OCI-LY1 (cell line): ENCODE measurements around the gene CCDC27.

Source experiments
- CTCF ChIP-seq: fragments of 200-600 bp; sonication (generic), shearing (Covaris generic); IDR thresholded peaks from 2 replicates; pipeline ENCODE4 v1.5.1; 2017; ENCODE audit warnings: mild to moderate bottlenecking, antibody characterized with exemption, low read length, moderate library complexity, mixed read lengths
- EZH2 ChIP-seq: fragments of 200-600 bp; sonication (generic), shearing (Covaris generic); IDR thresholded peaks from 2 replicates; pipeline ENCODE4 v1.8.0; 2017; ENCODE audit warnings: borderline replicate concordance, mixed run types, mild to moderate bottlenecking, antibody characterized with exemption, low read length, moderate library complexity, mixed read lengths

GRCh38 chr1:3707298-3707938 lies 44.8 kb upstream of the CCDC27 start:
- TF ChIP-seq CTCF (no peak), EZH2 (no peak)
